Measurements from ENCODE around the gene TNIK.

TNIK gene

DNA sequence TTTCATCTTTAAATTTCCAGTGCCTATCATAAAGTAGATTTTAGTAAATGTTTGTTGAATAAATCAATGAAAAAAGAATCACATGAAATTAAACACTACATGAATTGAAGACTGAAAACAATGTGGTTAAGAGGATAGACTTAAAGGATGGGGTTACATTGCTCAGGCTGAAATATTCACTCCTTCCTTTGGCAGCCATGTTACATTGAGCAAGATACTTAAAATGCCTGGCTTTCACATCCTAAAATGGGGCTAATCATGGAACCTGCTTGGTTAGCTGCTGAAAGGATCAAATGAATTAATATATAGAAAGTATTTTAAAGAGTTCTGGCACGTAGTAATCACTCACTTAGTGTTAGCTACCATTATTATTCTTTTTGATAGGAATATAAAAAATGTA lies 236.8 kb downstream of the TNIK start:
- Histone ChIP-seq H3K27me3 (no peaks in the 10 kb centered on the region), H3K4me1 (no peaks in the 10 kb centered on the region), H3K9me3 (no peaks in the 10 kb centered on the region), H3K4me3 (ENCODE audit: low read depth, low read length) (no peak overlapping the region), H3K36me3 (no peaks in the 10 kb centered on the region)
- TF ChIP-seq, protein P1, sequence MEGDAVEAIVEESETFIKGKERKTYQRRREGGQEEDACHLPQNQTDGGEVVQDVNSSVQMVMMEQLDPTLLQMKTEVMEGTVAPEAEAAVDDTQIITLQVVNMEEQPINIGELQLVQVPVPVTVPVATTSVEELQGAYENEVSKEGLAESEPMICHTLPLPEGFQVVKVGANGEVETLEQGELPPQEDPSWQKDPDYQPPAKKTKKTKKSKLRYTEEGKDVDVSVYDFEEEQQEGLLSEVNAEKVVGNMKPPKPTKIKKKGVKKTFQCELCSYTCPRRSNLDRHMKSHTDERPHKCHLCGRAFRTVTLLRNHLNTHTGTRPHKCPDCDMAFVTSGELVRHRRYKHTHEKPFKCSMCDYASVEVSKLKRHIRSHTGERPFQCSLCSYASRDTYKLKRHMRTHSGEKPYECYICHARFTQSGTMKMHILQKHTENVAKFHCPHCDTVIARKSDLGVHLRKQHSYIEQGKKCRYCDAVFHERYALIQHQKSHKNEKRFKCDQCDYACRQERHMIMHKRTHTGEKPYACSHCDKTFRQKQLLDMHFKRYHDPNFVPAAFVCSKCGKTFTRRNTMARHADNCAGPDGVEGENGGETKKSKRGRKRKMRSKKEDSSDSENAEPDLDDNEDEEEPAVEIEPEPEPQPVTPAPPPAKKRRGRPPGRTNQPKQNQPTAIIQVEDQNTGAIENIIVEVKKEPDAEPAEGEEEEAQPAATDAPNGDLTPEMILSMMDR (IDR thresholded peaks at IDR 0.05; ENCODE audit: low read depth, low read length) = no peak
- no peak for DNase-seq

DNA sequence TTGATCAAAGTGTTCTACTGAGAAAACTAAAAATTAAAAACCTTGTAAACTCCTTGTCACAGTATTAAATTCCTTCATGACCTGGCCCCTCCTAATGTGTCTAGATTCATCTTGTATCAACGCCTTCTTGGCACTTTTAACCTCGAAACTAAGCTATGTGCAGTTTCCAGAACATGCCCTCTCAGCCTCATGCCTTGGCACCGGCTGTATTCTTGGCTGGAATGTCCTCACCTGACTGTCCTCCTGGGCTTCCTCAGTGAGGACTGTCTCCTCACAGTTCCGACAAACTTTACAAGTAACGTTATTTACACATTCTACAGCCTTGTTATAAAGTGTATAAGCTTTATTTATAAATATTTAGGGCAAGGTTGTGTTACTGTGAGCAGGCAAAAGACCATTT lies 237.2 kb downstream of the TNIK start:
- TF ChIP-seq, protein P1 (IDR thresholded peaks at IDR 0.05; ENCODE audit: low read depth, low read length) = no peak
- H3K36me3 ChIP-seq = no peaks in the 10 kb centered on the region
- H3K4me3 ChIP-seq (ENCODE audit: low read depth, low read length) = no peak overlapping the region
- no peaks in the 10 kb centered on the region for H3K27me3 ChIP-seq
- H3K9me3 ChIP-seq = no peaks in the 10 kb centered on the region
- no peaks in the 10 kb centered on the region for H3K4me1 ChIP-seq
- DNase-seq = no peak

DNA sequence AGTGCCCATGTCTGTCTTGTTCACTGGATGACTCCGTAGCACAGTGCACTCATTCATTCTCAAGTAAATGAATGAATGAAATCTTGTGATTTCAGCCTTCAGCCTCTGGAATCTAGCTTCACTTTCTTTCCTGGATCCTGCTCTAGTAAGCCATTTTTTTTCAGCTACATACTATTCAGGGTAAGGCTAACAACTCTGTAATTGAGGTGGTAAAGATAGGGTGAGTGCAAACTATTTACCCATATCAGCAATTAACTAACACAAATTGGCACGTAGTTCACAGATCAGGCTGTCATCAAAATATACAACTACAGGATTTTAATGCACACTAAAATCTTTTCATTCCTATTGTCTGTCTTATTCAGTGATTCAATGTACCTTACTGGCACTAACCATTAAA lies 238.6 kb downstream of the TNIK start:
- no peak overlapping the region for H3K4me3 ChIP-seq (ENCODE audit: low read depth, low read length)
- no peak for DNase-seq
- no peaks in the 10 kb centered on the region for H3K4me1 ChIP-seq
- no peaks in the 10 kb centered on the region for H3K27me3 ChIP-seq
- H3K36me3 ChIP-seq = no peaks in the 10 kb centered on the region
- H3K9me3 ChIP-seq = no peaks in the 10 kb centered on the region
- TF ChIP-seq, protein P1 (IDR thresholded peaks at IDR 0.05; ENCODE audit: low read depth, low read length) = no peak

DNA sequence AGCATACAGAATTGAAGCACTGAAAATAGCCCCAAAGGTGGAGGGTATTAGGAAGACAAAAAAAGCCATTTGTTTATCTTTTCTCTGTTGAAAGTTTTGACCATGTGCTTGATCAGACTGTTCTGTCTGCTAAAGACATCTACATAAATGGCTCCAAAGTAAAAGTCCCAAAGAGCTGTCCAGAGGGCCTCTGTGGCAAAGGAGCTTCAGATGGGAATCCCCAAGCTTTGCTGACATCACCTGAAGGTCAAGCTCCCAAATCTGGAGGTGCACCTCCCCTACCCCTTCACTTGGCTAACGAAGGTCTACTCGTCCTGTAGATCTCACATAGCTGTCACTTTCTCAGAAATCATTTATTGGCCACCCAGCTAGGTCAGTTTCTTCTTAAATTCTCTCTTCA lies 239.1 kb downstream of the TNIK start:
- no peak overlapping the region for H3K4me3 ChIP-seq (ENCODE audit: low read depth, low read length)
- TF ChIP-seq, protein P1 (IDR thresholded peaks at IDR 0.05; ENCODE audit: low read depth, low read length) = no peak
- H3K4me1 ChIP-seq = no peaks in the 10 kb centered on the region

DNA sequence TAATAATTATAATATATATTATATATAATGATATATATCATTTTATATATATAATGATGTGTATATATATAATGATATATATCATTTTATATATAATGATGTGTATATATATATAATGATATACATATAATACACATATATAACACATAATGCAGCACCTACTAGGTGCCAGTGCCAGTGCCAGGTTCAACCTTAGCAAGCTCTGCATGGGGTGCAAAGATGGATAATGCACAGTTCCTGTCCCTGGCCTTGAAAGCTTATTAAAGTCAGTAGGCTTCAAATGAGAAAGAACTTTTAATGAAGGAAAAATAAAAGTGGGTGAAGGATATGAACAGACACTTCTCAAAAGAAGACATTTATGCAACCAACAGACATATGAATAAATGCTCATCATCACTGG lies 240.9 kb downstream of the TNIK start:
- H3K4me3 ChIP-seq (ENCODE audit: low read depth, low read length) = no peak overlapping the region
- no peaks in the 10 kb centered on the region for H3K36me3 ChIP-seq
- no peak for DNase-seq
- H3K27me3 ChIP-seq = no peaks in the 10 kb centered on the region
- no peaks in the 10 kb centered on the region for H3K4me1 ChIP-seq
- TF ChIP-seq, protein P1 (IDR thresholded peaks at IDR 0.05; ENCODE audit: low read depth, low read length) = no peak
- H3K9me3 ChIP-seq = no peaks in the 10 kb centered on the region

More for the DNA sequence above, 239.1 kb downstream of the TNIK start:
- H3K9me3 ChIP-seq = no peaks in the 10 kb centered on the region
- no peaks in the 10 kb centered on the region for H3K36me3 ChIP-seq
- H3K27me3 ChIP-seq = no peaks in the 10 kb centered on the region
- no peak for DNase-seq

DNA sequence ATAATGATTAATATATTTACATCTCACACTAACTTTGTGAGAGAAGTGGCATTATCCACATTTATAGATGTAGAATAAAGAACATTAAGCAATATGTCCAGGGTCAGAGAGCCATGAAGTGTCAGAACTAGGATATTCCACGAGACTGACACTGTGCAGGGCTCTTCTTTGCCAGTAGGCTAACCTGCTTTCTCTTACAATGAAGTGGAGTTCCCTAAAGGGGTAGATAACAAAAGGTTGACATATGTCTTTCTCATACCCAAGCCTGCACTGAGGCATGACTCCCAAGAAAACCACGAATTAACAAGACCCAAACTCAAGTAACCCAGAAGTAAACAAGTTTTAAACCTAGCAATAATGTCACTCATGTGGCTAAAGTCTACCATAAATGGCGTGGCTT lies 242.1 kb downstream of the TNIK start:
- TF ChIP-seq, protein P1 (IDR thresholded peaks at IDR 0.05; ENCODE audit: low read depth, low read length) = no peak
- no peak overlapping the region for H3K4me3 ChIP-seq (ENCODE audit: low read depth, low read length)
- DNase-seq = no peak

More for the DNA sequence above, 242.1 kb downstream of the TNIK start:
- no peaks in the 10 kb centered on the region for H3K27me3 ChIP-seq
- no peaks in the 10 kb centered on the region for H3K36me3 ChIP-seq
- H3K9me3 ChIP-seq = no peaks in the 10 kb centered on the region
- H3K4me1 ChIP-seq = no peaks in the 10 kb centered on the region
